PC-9 (cell line): ENCODE results near the gene SUPV3L1. TPM values are rescaled to one million over a fixed set of nuclear protein-coding genes. Genes with fewer than 3 reads are reported as not detected.

Experiments used
- BruUV-seq: library from RNA; stranded (reverse); fragments of 400-500 nt; replicated peaks from 2 replicates; lab custom pipeline; 2021; lab: Mats Ljungman, UMichigan
- CTCF ChIA-PET: fragments of 300-600 bp; sonication (Branson Sonifier 250); formaldehyde crosslinking; loops from one replicate; lab custom pipeline; 2022; ENCODE audit warnings: antibody characterized with exemption; lab: Charles Lee
- POLR2A ChIA-PET: fragments of 300-600 bp; sonication (Branson Sonifier 250); formaldehyde crosslinking; loops from one replicate; lab custom pipeline; 2022; ENCODE audit warnings: antibody characterized with exemption; ENCODE audit not compliant: unreplicated experiment; lab: Charles Lee
- DNase-seq, 2 experiments: peaks; one replicate each; pipeline versions ENCODE4 v3.0.0 to v3.0.0-alpha.2; 2015 to 2022; ENCODE audit warnings: mixed read lengths in 1 of 2
- H2AFZ ChIP-seq: fragments of 200-600 bp; sonication (generic); 2 replicates; pipeline ENCODE4 v1.8.1; 2017; ENCODE audit warnings: antibody characterized with exemption
- H3F3A ChIP-seq: fragments of 200-600 bp; sonication (generic); 2 replicates; pipeline ENCODE4 v1.8.1; 2017; ENCODE audit warnings: antibody characterized with exemption, mild to moderate bottlenecking, low read depth; ENCODE audit not compliant: insufficient read depth
- H3K27ac ChIP-seq: fragments of 200-600 bp; sonication (generic); 2 replicates; pipeline ENCODE4 v1.6.1; 2016; ENCODE audit warnings: mixed run types
- H3K27me3 ChIP-seq: fragments of 200-600 bp; sonication (generic); 2 replicates; pipeline ENCODE4 v1.6.1; 2016; ENCODE audit warnings: low read depth, mixed run types; ENCODE audit not compliant: insufficient read depth
- H3K36me3 ChIP-seq: fragments of 200-600 bp; sonication (generic); 2 replicates; pipeline ENCODE4 v1.6.1; 2016; ENCODE audit warnings: low read depth, mixed run types
- H3K4me1 ChIP-seq: fragments of 200-600 bp; sonication (generic); replicated peaks from 2 replicates; pipeline ENCODE4 v1.6.1; 2016; ENCODE audit warnings: mixed run types; ENCODE audit not compliant: insufficient read depth
- H3K4me2 ChIP-seq: fragments of 200-600 bp; sonication (generic); 2 replicates; pipeline ENCODE4 v1.6.1; 2017; ENCODE audit warnings: mixed run types
- H3K4me3 ChIP-seq: fragments of 200-600 bp; sonication (generic); 2 replicates; pipeline ENCODE4 v1.6.1; 2016; ENCODE audit warnings: mixed run types
- H3K79me2 ChIP-seq: fragments of 200-600 bp; sonication (generic); 2 replicates; pipeline ENCODE4 v1.6.1; 2017; ENCODE audit warnings: low read depth, mixed run types
- H3K9me2 ChIP-seq: fragments of 200-600 bp; sonication (generic); 2 replicates; pipeline ENCODE4 v1.8.1; 2017; ENCODE audit warnings: mild to moderate bottlenecking; ENCODE audit not compliant: insufficient read depth
- H3K9me3 ChIP-seq: fragments of 200-600 bp; sonication (generic); 2 replicates; pipeline ENCODE4 v1.8.1; 2016; ENCODE audit warnings: low read depth; ENCODE audit not compliant: insufficient read depth
- H4K20me1 ChIP-seq: fragments of 200-600 bp; sonication (generic); 2 replicates; pipeline ENCODE4 v1.8.1; 2017; ENCODE audit not compliant: insufficient read depth
- CTCF ChIP-seq: fragments of 200-600 bp; sonication (generic); conservative IDR thresholded peaks from 2 replicates; pipeline ENCODE4 v1.6.1; 2017; ENCODE audit warnings: mixed run types, antibody characterized with exemption, mild to moderate bottlenecking, moderate library complexity
- EZH2 ChIP-seq: fragments of 200-600 bp; sonication (generic); IDR thresholded peaks from 2 replicates; pipeline ENCODE4 v1.8.0; 2017; ENCODE audit warnings: antibody characterized with exemption, low read depth
- intact Hi-C: fragments of 100-400 bp; cut with micrococcal nuclease; formaldehyde crosslinking; loops from one replicate; pipeline ENCODE4 v1.10.0; 2022; ENCODE audit not compliant: unreplicated experiment
- total RNA-seq: library from RNA; stranded (reverse); gene quantifications from 2 replicates; pipeline ENCODE4 v1.2.3, GENCODE V29; 2021

The SUPV3L1 gene
- total RNA-seq, 1 experiment from 2014 or later: 55.7 TPM

- CTCF ChIA-PET: no interaction called here
- Histone ChIP-seq H4K20me1 (peaks cover 27% of the 10 kb centered on the region), H3K27ac (no peak overlapping the region), H3K4me2 (no peak overlapping the region), H3F3A (peaks cover 16% of the 10 kb centered on the region), H2AFZ (no peak overlapping the region), H3K4me3 (no peak overlapping the region), H3K36me3 (0 out of 2 replicates have a peak, but pooled peaks cover 8% of the 10 kb centered on the region), H3K79me2 (peaks cover 58% of the 10 kb centered on the region), H3K4me1 (no peaks in the 10 kb centered on the region), H3K9me3 (no peaks in the 10 kb centered on the region), H3K9me2 (no peaks in the 10 kb centered on the region), H3K27me3 (no peaks in the 10 kb centered on the region)
- DNase-seq: no peak
- TF ChIP-seq CTCF (no peak), EZH2 (no peak)
- intact Hi-C loops: no loop called here
- no TSS peak for BruUV-seq
- POLR2A ChIA-PET: no interaction called here
Observed at GRCh38 chr10:69145329-69145728, 34.7 kb upstream of the SUPV3L1 start.

- Histone ChIP-seq H3K79me2 (peaks cover 52% of the 10 kb centered on the region), H3K36me3 (0 out of 2 replicates have a peak, but pooled peaks cover 8% of the 10 kb centered on the region), H3K4me3 (no peak overlapping the region), H3K4me2 (no peak overlapping the region), H3K9me3 (no peaks in the 10 kb centered on the region), H3K27ac (no peak overlapping the region), H3F3A (peaks cover 18% of the 10 kb centered on the region), H3K9me2 (no peaks in the 10 kb centered on the region), H3K4me1 (no peaks in the 10 kb centered on the region), H2AFZ (no peak overlapping the region), H4K20me1 (peaks cover 30% of the 10 kb centered on the region; the same call in 1 of the 2 replicates), H3K27me3 (no peaks in the 10 kb centered on the region)
- intact Hi-C loops: no loop called here
- ChIA-PET POLR2A (no interaction called here), CTCF (no interaction called here)
- no TSS peak for BruUV-seq
- no peak for DNase-seq
- no peak for TF ChIP-seq EZH2
- no peak for TF ChIP-seq CTCF
Observed at GRCh38 chr10:69145864-69146263, 34.2 kb upstream of the SUPV3L1 start.

- no TSS peak for BruUV-seq
- H2AFZ ChIP-seq: no peak overlapping the region
- no peaks in the 10 kb centered on the region for H3K9me2 ChIP-seq
- H3K36me3 ChIP-seq: 0 out of 2 replicates have a peak, but pooled peaks cover 8% of the 10 kb centered on the region
- peaks cover 20% of the 10 kb centered on the region for H3F3A ChIP-seq
- H3K4me1 ChIP-seq: no peaks in the 10 kb centered on the region
- no peak for DNase-seq
- peaks cover 28% of the 10 kb centered on the region; the same call in 1 of the 2 replicates for H4K20me1 ChIP-seq
- peaks cover 47% of the 10 kb centered on the region for H3K79me2 ChIP-seq
- CTCF ChIA-PET: no interaction called here
- POLR2A ChIA-PET: no interaction called here
- H3K9me3 ChIP-seq: no peaks in the 10 kb centered on the region
- no peak overlapping the region for H3K4me2 ChIP-seq
- H3K27me3 ChIP-seq: no peaks in the 10 kb centered on the region
- H3K4me3 ChIP-seq: no peak overlapping the region
- no peak overlapping the region for H3K27ac ChIP-seq
- TF ChIP-seq EZH2 (no peak), CTCF (no peak)
- intact Hi-C loops: no loop called here
Observed at GRCh38 chr10:69146759-69147158, 33.3 kb upstream of the SUPV3L1 start.
